ENCODE data around the gene NR0B2.

GRCh38 chr1:26945138-26945537 is 31.4 kb upstream of the NR0B2 start:
- TF ChIP-seq GATA3 (IDR thresholded peaks at IDR 0.05; ENCODE audit: low read depth, low read length) (no peak), GATA2 (IDR thresholded peaks at IDR 0.05; ENCODE audit: low read depth, low read length) (no peak)

Measured in SH-SY5Y (cell line).